ENCODE results near the gene SCUBE1. TPM values are rescaled to one million over a fixed set of nuclear protein-coding genes. Genes with fewer than 3 reads are reported as not detected.

Gene SCUBE1
- polyA plus RNA-seq, 1 donor from 2014 or later: not detected

- Mint-ChIP-seq H3K4me3 (peak overlapping the region in 1 of 4 donors; percentile 39), H3K36me3 (no peaks in the 10 kb centered on the region), H3K27me3 (peaks cover 5% of the 10 kb centered on the region), H3K9me3 (no peaks in the 10 kb centered on the region), H3K4me1 (peaks cover 8 to 10% (median 10%) of the 10 kb centered on the region in 3 donors), H3K27ac (peak overlapping the region in 1 of 3 donors; percentile 12)
Measured at GRCh38 chr22:43164636-43165035, 178.5 kb downstream of the SCUBE1 start.

- Mint-ChIP-seq H3K4me3 (peak overlapping the region in 1 of 4 donors; percentile 89), H3K9me3 (no peaks in the 10 kb centered on the region), H3K27ac (peak overlapping the region in 2 of 3 donors; percentile 12 to 94), H3K4me1 (peaks cover 10 to 12% (median 12%) of the 10 kb centered on the region in 3 donors), H3K36me3 (peaks cover 3% of the 10 kb centered on the region), H3K27me3 (peaks cover 5% of the 10 kb centered on the region)
Measured at GRCh38 chr22:43163241-43163795, 179.9 kb downstream of the SCUBE1 start.

GRCh38 chr22:43162412-43163150 lies 180.6 kb downstream of the SCUBE1 start:
- peaks cover 10 to 12% (median 12%) of the 10 kb centered on the region in 3 donors for H3K4me1 Mint-ChIP-seq
- no peak overlapping the region for H3K27ac Mint-ChIP-seq
- H3K36me3 Mint-ChIP-seq: peaks cover 3% of the 10 kb centered on the region
- H3K27me3 Mint-ChIP-seq: peaks cover 5% of the 10 kb centered on the region
- H3K4me3 Mint-ChIP-seq: no peak overlapping the region
- H3K9me3 Mint-ChIP-seq: no peaks in the 10 kb centered on the region

GRCh38 chr22:43160497-43161126 lies 182.6 kb downstream of the SCUBE1 start:
- Mint-ChIP-seq H3K4me3 (no peak overlapping the region), H3K36me3 (peaks cover 3% of the 10 kb centered on the region), H3K9me3 (no peaks in the 10 kb centered on the region), H3K27ac (no peak overlapping the region), H3K4me1 (peaks cover 10 to 12% (median 12%) of the 10 kb centered on the region in 3 donors), H3K27me3 (peaks cover 5% of the 10 kb centered on the region)

- Mint-ChIP-seq H3K9me3 (no peaks in the 10 kb centered on the region), H3K4me1 (peaks cover 10 to 12% (median 12%) of the 10 kb centered on the region in 3 donors), H3K4me3 (no peak overlapping the region), H3K27me3 (peaks cover 5% of the 10 kb centered on the region), H3K27ac (no peak overlapping the region), H3K36me3 (peaks cover 3% of the 10 kb centered on the region)
Measured at GRCh38 chr22:43159484-43160178, 183.5 kb downstream of the SCUBE1 start.

GRCh38 chr22:43158778-43159483 lies 184.2 kb downstream of the SCUBE1 start:
- Mint-ChIP-seq H3K9me3 (no peaks in the 10 kb centered on the region), H3K27me3 (peaks cover 3% of the 10 kb centered on the region), H3K27ac (no peak overlapping the region), H3K36me3 (peaks cover 3% of the 10 kb centered on the region), H3K4me3 (no peak overlapping the region), H3K4me1 (peaks cover 4 to 8% (median 7%) of the 10 kb centered on the region in 3 donors)

- H3K27ac Mint-ChIP-seq: peak overlapping the region in 1 of 3 donors; percentile 57
- peaks cover 0 to 6% (median 5%) of the 10 kb centered on the region in 3 donors for H3K4me1 Mint-ChIP-seq
- no peaks in the 10 kb centered on the region for H3K9me3 Mint-ChIP-seq
- H3K4me3 Mint-ChIP-seq: no peak overlapping the region
- peaks cover 3% of the 10 kb centered on the region for H3K36me3 Mint-ChIP-seq
- peaks cover under 1% of the 10 kb centered on the region for H3K27me3 Mint-ChIP-seq
Measured at GRCh38 chr22:43157874-43158546, 185.2 kb downstream of the SCUBE1 start.

- peaks cover 1% of the 10 kb centered on the region for H3K27me3 Mint-ChIP-seq
- peaks cover 3% of the 10 kb centered on the region for H3K36me3 Mint-ChIP-seq
- no peak overlapping the region for H3K4me3 Mint-ChIP-seq
- no peaks in the 10 kb centered on the region for H3K9me3 Mint-ChIP-seq
- H3K4me1 Mint-ChIP-seq: peaks cover 0 to 7% (median 7%) of the 10 kb centered on the region in 3 donors
- H3K27ac Mint-ChIP-seq: peak overlapping the region in 1 of 3 donors; percentile 19
Measured at GRCh38 chr22:43156413-43156812, 186.8 kb downstream of the SCUBE1 start.

- Mint-ChIP-seq H3K4me1 (peaks cover 0 to 11% (median 7%) of the 10 kb centered on the region in 3 donors), H3K4me3 (no peak overlapping the region), H3K9me3 (no peaks in the 10 kb centered on the region), H3K27me3 (peaks cover 2% of the 10 kb centered on the region), H3K27ac (no peak overlapping the region), H3K36me3 (peaks cover 3% of the 10 kb centered on the region)
Measured at GRCh38 chr22:43155789-43156188, 187.4 kb downstream of the SCUBE1 start.

- H3K27me3 Mint-ChIP-seq: peaks cover 4% of the 10 kb centered on the region
- no peaks in the 10 kb centered on the region for H3K9me3 Mint-ChIP-seq
- H3K36me3 Mint-ChIP-seq: peaks cover 3% of the 10 kb centered on the region
- H3K27ac Mint-ChIP-seq: peak overlapping the region in 1 of 3 donors; percentile 47
- H3K4me3 Mint-ChIP-seq: no peak overlapping the region
- peaks cover 0 to 11% (median 7%) of the 10 kb centered on the region in 3 donors for H3K4me1 Mint-ChIP-seq
Measured at GRCh38 chr22:43154887-43155536, 188.2 kb downstream of the SCUBE1 start.

- Mint-ChIP-seq H3K27me3 (peaks cover 4% of the 10 kb centered on the region), H3K9me3 (no peaks in the 10 kb centered on the region), H3K27ac (no peak overlapping the region), H3K4me1 (peaks cover under 1 to 12% (median 7%) of the 10 kb centered on the region in 3 donors), H3K36me3 (peaks cover 3% of the 10 kb centered on the region), H3K4me3 (peak overlapping the region in 1 of 4 donors; percentile 60)
Measured at GRCh38 chr22:43153899-43154298, 189.3 kb downstream of the SCUBE1 start.

- Mint-ChIP-seq H3K27ac (peak overlapping the region in 1 of 3 donors; percentile 53), H3K4me3 (peak overlapping the region; percentile 69 to 95 (median 89)), H3K36me3 (no peaks in the 10 kb centered on the region), H3K9me3 (no peaks in the 10 kb centered on the region), H3K27me3 (peaks cover 4% of the 10 kb centered on the region), H3K4me1 (peaks cover 11 to 21% (median 15%) of the 10 kb centered on the region in 3 donors)
Measured at GRCh38 chr22:43152357-43153071, 190.7 kb downstream of the SCUBE1 start.

GRCh38 chr22:43152003-43152356 lies 191.2 kb downstream of the SCUBE1 start:
- no peaks in the 10 kb centered on the region for H3K36me3 Mint-ChIP-seq
- H3K9me3 Mint-ChIP-seq: no peaks in the 10 kb centered on the region
- H3K27ac Mint-ChIP-seq: peak overlapping the region in 1 of 3 donors; percentile 53
- H3K27me3 Mint-ChIP-seq: peaks cover 4% of the 10 kb centered on the region
- H3K4me1 Mint-ChIP-seq: peaks cover 16 to 25% (median 18%) of the 10 kb centered on the region in 3 donors
- peak overlapping the region; percentile 69 to 95 (median 89) for H3K4me3 Mint-ChIP-seq

Data from IgD-negative memory B cell (primary cell).